WTC11 (cell line): ENCODE measurements around the gene ATP11B. TPM values are rescaled to one million over a fixed set of nuclear protein-coding genes. Genes with fewer than 3 reads are reported as not detected.

Source experiments
- ATAC-seq: fragments of 200-7000 bp; cut with Tn5 transposase; 2 replicates; pipeline ENCODE4 v1.10.0; 2021; ENCODE audit warnings: mild to moderate bottlenecking, moderate library complexity
- CTCF ChIA-PET: fragments of 300-600 bp; sonication (Branson Sonifier 250); formaldehyde crosslinking; loops from one replicate; lab custom pipeline; 2021; ENCODE audit warnings: antibody characterized with exemption; lab: Charles Lee
- POLR2A ChIA-PET: fragments of 350-600 bp; sonication (Branson Sonifier 250); formaldehyde crosslinking; loops from one replicate; lab custom pipeline; 2021; ENCODE audit warnings: antibody characterized with exemption; lab: Charles Lee
- DNase-seq: peaks from one replicate; pipeline ENCODE4 v3.0.0; 2021; ENCODE audit warnings: low spot score
- H3K27ac Mint-ChIP-seq: 2 replicates; pipeline ENCODE4 v1.8.0; 2021; ENCODE audit warnings: mixed read lengths
- H3K27me3 Mint-ChIP-seq: 2 replicates; pipeline ENCODE4 v1.8.0; 2021; ENCODE audit warnings: low read depth, mild to moderate bottlenecking, moderate library complexity, mixed read lengths
- H3K36me3 Mint-ChIP-seq: 2 replicates; pipeline ENCODE4 v1.8.0; 2021; ENCODE audit warnings: mixed read lengths
- H3K4me1 Mint-ChIP-seq: 2 replicates; pipeline ENCODE4 v1.8.0; 2022; ENCODE audit warnings: mixed read lengths
- H3K4me3 Mint-ChIP-seq: 2 replicates; pipeline ENCODE4 v1.8.0; 2021; ENCODE audit warnings: mild to moderate bottlenecking, moderate library complexity, mixed read lengths
- H3K9me3 Mint-ChIP-seq: 2 replicates; pipeline ENCODE4 v1.8.0; 2021; ENCODE audit warnings: mixed read lengths
- CREB1 ChIP-seq: sonication (generic); formaldehyde crosslinking; IDR thresholded peaks from 2 replicates; pipeline ENCODE4 v1.8.0; 2023; ENCODE audit warnings: mild to moderate bottlenecking, missing genetic modification reagents
- IRF2 ChIP-seq: sonication (generic); formaldehyde crosslinking; IDR thresholded peaks from 2 replicates; pipeline ENCODE4 v1.8.0; 2022; ENCODE audit warnings: low read depth, missing genetic modification reagents, borderline replicate concordance
- NFATC4 ChIP-seq: fragments of 250-450 bp; sonication (Bioruptor Pico); IDR thresholded peaks from 2 replicates; pipeline ENCODE4 v1.9.0; 2021; ENCODE audit warnings: mild to moderate bottlenecking
- NR2C2 ChIP-seq: sonication (generic); formaldehyde crosslinking; IDR thresholded peaks from 2 replicates; pipeline ENCODE4 v1.8.0; 2022; ENCODE audit warnings: mild to moderate bottlenecking, missing genetic modification reagents
- OVOL2 ChIP-seq: fragments of 250-450 bp; sonication (Bioruptor Pico); IDR thresholded peaks from 2 replicates; pipeline ENCODE4 v1.9.0; 2021; ENCODE audit warnings: mild to moderate bottlenecking, borderline replicate concordance
- ZNF138 ChIP-seq: sonication (generic); formaldehyde crosslinking; conservative IDR thresholded peaks from 2 replicates; pipeline ENCODE4 v1.8.1; 2022; ENCODE audit warnings: mild to moderate bottlenecking, moderate library complexity, missing genetic modification reagents
- ZNF219 ChIP-seq: sonication (generic); formaldehyde crosslinking; IDR thresholded peaks from 2 replicates; pipeline ENCODE4 v1.8.0; 2023; ENCODE audit warnings: missing genetic modification reagents, mild to moderate bottlenecking, borderline replicate concordance
- total RNA-seq: library from RNA; stranded (reverse); gene quantifications from 3 replicates; pipeline ENCODE4 v1.2.3, GENCODE V29; 2021
- TF ChIP-seq, protein P1 (sequence below): sonication (generic); formaldehyde crosslinking; IDR thresholded peaks from 2 replicates; pipeline ENCODE4 v1.8.1; 2022; ENCODE audit warnings: low read depth, mild to moderate bottlenecking, moderate library complexity, missing genetic modification reagents, borderline replicate concordance
- TF ChIP-seq, protein P2 (sequence below): sonication (generic); formaldehyde crosslinking; IDR thresholded peaks from 2 replicates; pipeline ENCODE4 v1.8.0; 2023; ENCODE audit warnings: missing genetic modification reagents, mild to moderate bottlenecking, borderline replicate concordance
- TF ChIP-seq, protein P3 (sequence below): sonication (generic); formaldehyde crosslinking; IDR thresholded peaks from 2 replicates; pipeline ENCODE4 v1.8.0; 2023; ENCODE audit warnings: mild to moderate bottlenecking, missing genetic modification reagents
- TF ChIP-seq, protein P4 (sequence below): sonication (generic); formaldehyde crosslinking; IDR thresholded peaks from 2 replicates; pipeline ENCODE4 v1.8.1; 2023; ENCODE audit warnings: mild to moderate bottlenecking, missing genetic modification reagents, borderline replicate concordance

ATP11B gene
- total RNA-seq, 1 experiment from 2014 or later, result 25.7 TPM

DNA sequence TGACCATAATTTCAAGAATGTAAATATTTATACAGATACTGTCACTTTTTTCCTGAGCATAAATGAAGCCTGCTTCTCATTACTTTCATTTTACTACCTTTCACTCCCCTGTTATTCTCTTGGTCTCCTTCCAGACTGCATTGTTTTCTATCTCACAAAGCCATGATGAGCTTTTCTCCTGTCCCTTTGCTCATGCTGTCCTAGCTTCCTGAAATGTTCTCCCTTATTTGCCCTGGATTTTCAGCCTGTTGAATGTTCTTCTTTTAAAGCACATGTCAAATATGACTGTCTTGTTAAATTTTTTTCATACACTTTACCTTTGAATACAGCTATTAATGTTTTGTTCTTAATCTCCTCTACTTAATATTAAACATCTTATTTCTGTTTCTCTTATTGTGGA is 31.7 kb downstream of the ATP11B start:
- Mint-ChIP-seq H3K4me3 (no peak overlapping the region), H3K4me1 (no peaks in the 10 kb centered on the region), H3K36me3 (peaks cover 15% of the 10 kb centered on the region), H3K9me3 (peaks cover 5% of the 10 kb centered on the region; the same call in 1 of the 2 replicates), H3K27ac (no peak overlapping the region), H3K27me3 (no peaks in the 10 kb centered on the region)
- ChIA-PET POLR2A (no interaction called here), CTCF (no interaction called here)
- DNase-seq (no peak), ATAC-seq (no peak)
- TF ChIP-seq IRF2 (CRISPR knock-in tag), result no peak

DNA sequence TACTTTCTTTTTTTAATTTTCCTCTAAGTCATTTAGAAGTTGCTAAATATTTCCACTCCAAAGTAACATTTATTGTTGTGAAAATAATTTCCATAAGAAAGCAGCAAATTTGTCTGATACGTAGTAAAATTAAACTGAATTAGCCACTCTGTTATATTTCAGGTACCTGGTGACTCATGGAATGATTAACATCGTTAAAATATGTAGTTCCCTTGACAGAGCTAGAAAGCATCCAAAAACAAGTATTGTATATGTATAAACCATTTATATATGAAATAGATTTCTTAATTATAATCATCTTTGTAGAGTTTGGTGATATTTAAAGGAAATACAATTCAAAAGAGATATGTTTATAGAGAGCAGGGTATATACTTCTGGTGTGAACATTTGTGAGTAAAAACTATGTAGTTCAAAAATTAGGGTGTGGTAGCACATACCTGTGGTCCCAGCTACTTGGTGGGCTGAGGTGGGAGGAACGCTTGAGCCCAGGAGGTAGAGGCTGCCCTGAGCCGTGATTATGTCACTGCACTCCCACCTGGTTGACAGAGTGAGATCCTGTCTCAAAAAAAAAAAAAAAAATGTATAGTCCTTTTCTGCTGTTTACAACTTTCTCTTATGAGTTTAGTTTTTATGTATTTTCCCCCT is 36.6 kb downstream of the ATP11B start:
- Mint-ChIP-seq H3K27ac (no peak overlapping the region), H3K36me3 (no peaks in the 10 kb centered on the region), H3K9me3 (no peaks in the 10 kb centered on the region), H3K4me3 (no peak overlapping the region), H3K27me3 (no peaks in the 10 kb centered on the region), H3K4me1 (no peaks in the 10 kb centered on the region)
- TF ChIP-seq ZNF138 (CRISPR knock-in tag), result no peak
- no peak for TF ChIP-seq ZNF219 (CRISPR knock-in tag)
- TF ChIP-seq, protein P1, sequence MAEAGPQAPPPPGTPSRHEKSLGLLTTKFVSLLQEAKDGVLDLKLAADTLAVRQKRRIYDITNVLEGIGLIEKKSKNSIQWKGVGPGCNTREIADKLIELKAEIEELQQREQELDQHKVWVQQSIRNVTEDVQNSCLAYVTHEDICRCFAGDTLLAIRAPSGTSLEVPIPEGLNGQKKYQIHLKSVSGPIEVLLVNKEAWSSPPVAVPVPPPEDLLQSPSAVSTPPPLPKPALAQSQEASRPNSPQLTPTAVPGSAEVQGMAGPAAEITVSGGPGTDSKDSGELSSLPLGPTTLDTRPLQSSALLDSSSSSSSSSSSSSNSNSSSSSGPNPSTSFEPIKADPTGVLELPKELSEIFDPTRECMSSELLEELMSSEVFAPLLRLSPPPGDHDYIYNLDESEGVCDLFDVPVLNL (CRISPR knock-in tag), result no peak
- TF ChIP-seq CREB1 (CRISPR knock-in tag), result no peak
- no peak for TF ChIP-seq NR2C2 (CRISPR knock-in tag)
- TF ChIP-seq NFATC4, result no peak
- TF ChIP-seq, protein P2, sequence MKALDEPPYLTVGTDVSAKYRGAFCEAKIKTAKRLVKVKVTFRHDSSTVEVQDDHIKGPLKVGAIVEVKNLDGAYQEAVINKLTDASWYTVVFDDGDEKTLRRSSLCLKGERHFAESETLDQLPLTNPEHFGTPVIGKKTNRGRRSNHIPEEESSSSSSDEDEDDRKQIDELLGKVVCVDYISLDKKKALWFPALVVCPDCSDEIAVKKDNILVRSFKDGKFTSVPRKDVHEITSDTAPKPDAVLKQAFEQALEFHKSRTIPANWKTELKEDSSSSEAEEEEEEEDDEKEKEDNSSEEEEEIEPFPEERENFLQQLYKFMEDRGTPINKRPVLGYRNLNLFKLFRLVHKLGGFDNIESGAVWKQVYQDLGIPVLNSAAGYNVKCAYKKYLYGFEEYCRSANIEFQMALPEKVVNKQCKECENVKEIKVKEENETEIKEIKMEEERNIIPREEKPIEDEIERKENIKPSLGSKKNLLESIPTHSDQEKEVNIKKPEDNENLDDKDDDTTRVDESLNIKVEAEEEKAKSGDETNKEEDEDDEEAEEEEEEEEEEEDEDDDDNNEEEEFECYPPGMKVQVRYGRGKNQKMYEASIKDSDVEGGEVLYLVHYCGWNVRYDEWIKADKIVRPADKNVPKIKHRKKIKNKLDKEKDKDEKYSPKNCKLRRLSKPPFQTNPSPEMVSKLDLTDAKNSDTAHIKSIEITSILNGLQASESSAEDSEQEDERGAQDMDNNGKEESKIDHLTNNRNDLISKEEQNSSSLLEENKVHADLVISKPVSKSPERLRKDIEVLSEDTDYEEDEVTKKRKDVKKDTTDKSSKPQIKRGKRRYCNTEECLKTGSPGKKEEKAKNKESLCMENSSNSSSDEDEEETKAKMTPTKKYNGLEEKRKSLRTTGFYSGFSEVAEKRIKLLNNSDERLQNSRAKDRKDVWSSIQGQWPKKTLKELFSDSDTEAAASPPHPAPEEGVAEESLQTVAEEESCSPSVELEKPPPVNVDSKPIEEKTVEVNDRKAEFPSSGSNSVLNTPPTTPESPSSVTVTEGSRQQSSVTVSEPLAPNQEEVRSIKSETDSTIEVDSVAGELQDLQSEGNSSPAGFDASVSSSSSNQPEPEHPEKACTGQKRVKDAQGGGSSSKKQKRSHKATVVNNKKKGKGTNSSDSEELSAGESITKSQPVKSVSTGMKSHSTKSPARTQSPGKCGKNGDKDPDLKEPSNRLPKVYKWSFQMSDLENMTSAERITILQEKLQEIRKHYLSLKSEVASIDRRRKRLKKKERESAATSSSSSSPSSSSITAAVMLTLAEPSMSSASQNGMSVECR (CRISPR knock-in tag), result no peak
- TF ChIP-seq, protein P3, sequence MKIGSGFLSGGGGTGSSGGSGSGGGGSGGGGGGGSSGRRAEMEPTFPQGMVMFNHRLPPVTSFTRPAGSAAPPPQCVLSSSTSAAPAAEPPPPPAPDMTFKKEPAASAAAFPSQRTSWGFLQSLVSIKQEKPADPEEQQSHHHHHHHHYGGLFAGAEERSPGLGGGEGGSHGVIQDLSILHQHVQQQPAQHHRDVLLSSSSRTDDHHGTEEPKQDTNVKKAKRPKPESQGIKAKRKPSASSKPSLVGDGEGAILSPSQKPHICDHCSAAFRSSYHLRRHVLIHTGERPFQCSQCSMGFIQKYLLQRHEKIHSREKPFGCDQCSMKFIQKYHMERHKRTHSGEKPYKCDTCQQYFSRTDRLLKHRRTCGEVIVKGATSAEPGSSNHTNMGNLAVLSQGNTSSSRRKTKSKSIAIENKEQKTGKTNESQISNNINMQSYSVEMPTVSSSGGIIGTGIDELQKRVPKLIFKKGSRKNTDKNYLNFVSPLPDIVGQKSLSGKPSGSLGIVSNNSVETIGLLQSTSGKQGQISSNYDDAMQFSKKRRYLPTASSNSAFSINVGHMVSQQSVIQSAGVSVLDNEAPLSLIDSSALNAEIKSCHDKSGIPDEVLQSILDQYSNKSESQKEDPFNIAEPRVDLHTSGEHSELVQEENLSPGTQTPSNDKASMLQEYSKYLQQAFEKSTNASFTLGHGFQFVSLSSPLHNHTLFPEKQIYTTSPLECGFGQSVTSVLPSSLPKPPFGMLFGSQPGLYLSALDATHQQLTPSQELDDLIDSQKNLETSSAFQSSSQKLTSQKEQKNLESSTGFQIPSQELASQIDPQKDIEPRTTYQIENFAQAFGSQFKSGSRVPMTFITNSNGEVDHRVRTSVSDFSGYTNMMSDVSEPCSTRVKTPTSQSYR (CRISPR knock-in tag), result no peak
- TF ChIP-seq, protein P4, sequence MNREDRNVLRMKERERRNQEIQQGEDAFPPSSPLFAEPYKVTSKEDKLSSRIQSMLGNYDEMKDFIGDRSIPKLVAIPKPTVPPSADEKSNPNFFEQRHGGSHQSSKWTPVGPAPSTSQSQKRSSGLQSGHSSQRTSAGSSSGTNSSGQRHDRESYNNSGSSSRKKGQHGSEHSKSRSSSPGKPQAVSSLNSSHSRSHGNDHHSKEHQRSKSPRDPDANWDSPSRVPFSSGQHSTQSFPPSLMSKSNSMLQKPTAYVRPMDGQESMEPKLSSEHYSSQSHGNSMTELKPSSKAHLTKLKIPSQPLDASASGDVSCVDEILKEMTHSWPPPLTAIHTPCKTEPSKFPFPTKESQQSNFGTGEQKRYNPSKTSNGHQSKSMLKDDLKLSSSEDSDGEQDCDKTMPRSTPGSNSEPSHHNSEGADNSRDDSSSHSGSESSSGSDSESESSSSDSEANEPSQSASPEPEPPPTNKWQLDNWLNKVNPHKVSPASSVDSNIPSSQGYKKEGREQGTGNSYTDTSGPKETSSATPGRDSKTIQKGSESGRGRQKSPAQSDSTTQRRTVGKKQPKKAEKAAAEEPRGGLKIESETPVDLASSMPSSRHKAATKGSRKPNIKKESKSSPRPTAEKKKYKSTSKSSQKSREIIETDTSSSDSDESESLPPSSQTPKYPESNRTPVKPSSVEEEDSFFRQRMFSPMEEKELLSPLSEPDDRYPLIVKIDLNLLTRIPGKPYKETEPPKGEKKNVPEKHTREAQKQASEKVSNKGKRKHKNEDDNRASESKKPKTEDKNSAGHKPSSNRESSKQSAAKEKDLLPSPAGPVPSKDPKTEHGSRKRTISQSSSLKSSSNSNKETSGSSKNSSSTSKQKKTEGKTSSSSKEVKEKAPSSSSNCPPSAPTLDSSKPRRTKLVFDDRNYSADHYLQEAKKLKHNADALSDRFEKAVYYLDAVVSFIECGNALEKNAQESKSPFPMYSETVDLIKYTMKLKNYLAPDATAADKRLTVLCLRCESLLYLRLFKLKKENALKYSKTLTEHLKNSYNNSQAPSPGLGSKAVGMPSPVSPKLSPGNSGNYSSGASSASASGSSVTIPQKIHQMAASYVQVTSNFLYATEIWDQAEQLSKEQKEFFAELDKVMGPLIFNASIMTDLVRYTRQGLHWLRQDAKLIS (CRISPR knock-in tag), result no peak
- no peak for TF ChIP-seq OVOL2 (CRISPR knock-in tag)
- no peak for DNase-seq
- no peak for ATAC-seq
- POLR2A ChIA-PET, result no interaction called here
- CTCF ChIA-PET, result no interaction called here
